ENCODE results near the gene MRPL51.

- TF ChIP-seq CTCF (IDR thresholded peaks at IDR 0.05) (no peak), EZH2 (IDR thresholded peaks at IDR 0.05; ENCODE audit: borderline replicate concordance, insufficient read depth, low read depth, low read length, poor library complexity, severe bottlenecking) (no peak)
These were observed 34.6 kb downstream of the MRPL51 start for GRCh38 chr12:6458281-6459003.
